ENCODE results near the gene B3GNT3. TPM values are rescaled to one million over a fixed set of nuclear protein-coding genes. Genes with fewer than 3 reads are reported as not detected.

Gene B3GNT3
- total and polyA plus RNA-seq, 9 of the 15 experiments (the other 6 are each of a cell fraction or from before 2014, with no cell fraction given): 0.06 to 0.11 (median 0.07) TPM; not detected in 6

Small RNA genes lying within 50 kb of the gene (small RNA-seq; reads per million reads assigned to genes)
- not detected for gene SNORA68

Other genes with a start within 250 kb of the B3GNT3 start
Only the 7 nearest of the 11 such genes appear.
- 0.24 and 0.27 TPM in 2 replicates for gene UNC13A, start 106.8 kb upstream of the B3GNT3 start, total RNA-seq (2014; rRNA removed)
- 0.18 and 0.19 TPM in 2 replicates for gene UNC13A, start 106.8 kb upstream of the B3GNT3 start, total RNA-seq (2014; rRNA removed; fragmentation: Illumina TruSeq; extraction: Trizol)
- 0.15 and 0.25 TPM in 2 replicates for gene UNC13A, start 106.8 kb upstream of the B3GNT3 start, total RNA-seq (2015; rRNA removed; fragmentation: Illumina TruSeq; extraction: Trizol)
- 0.13 and 0.38 TPM in 2 replicates for gene UNC13A, start 106.8 kb upstream of the B3GNT3 start, total RNA-seq (2021)
- gene UNC13A, start 106.8 kb upstream of the B3GNT3 start, polyA plus RNA-seq (2011; rRNA removed): 0.34 and 1.0 TPM in 2 replicates
- gene UNC13A, start 106.8 kb upstream of the B3GNT3 start, polyA plus RNA-seq (2014; fragmentation: Illumina TruSeq; extraction: Trizol): 0.28 and 0.31 TPM in 2 replicates
- under 1 TPM; 0.03 to 0.04 TPM for gene UNC13A, start 106.8 kb upstream of the B3GNT3 start, polyA plus RNA-seq (2014; fragmentation: Nextera tagmentation; extraction: Ambion mirVana)
- 0.16 and 0.20 TPM in 2 replicates for gene UNC13A, start 106.8 kb upstream of the B3GNT3 start, polyA plus RNA-seq (2014; rRNA removed)
- gene MAP1S, start 75.7 kb upstream of the B3GNT3 start, total RNA-seq (2014; rRNA removed): 23.0 and 36.9 TPM in 2 replicates
- gene MAP1S, start 75.7 kb upstream of the B3GNT3 start, total RNA-seq (2014; rRNA removed; fragmentation: Illumina TruSeq; extraction: Trizol): 3.0 and 5.3 TPM in 2 replicates
- 9.5 and 11.0 TPM in 2 replicates for gene MAP1S, start 75.7 kb upstream of the B3GNT3 start, total RNA-seq (2015; rRNA removed; fragmentation: Illumina TruSeq; extraction: Trizol)
- 79.8 and 81.0 TPM in 2 replicates for gene MAP1S, start 75.7 kb upstream of the B3GNT3 start, total RNA-seq (2021)
- gene MAP1S, start 75.7 kb upstream of the B3GNT3 start, polyA plus RNA-seq (2011; rRNA removed): 5.9 and 18.2 TPM in 2 replicates
- 33.0 and 48.4 TPM in 2 replicates for gene MAP1S, start 75.7 kb upstream of the B3GNT3 start, polyA plus RNA-seq (2014; fragmentation: Illumina TruSeq; extraction: Trizol)
- 1 to 10 TPM; 2.0 to 3.0 TPM for gene MAP1S, start 75.7 kb upstream of the B3GNT3 start, polyA plus RNA-seq (2014; fragmentation: Nextera tagmentation; extraction: Ambion mirVana)
- gene MAP1S, start 75.7 kb upstream of the B3GNT3 start, polyA plus RNA-seq (2014; rRNA removed): 12.2 and 13.9 TPM in 2 replicates
- 25.4 and 33.0 TPM in 2 replicates for gene FCHO1, start 43.7 kb upstream of the B3GNT3 start, total RNA-seq (2014; rRNA removed)
- 9.2 and 14.3 TPM in 2 replicates for gene FCHO1, start 43.7 kb upstream of the B3GNT3 start, total RNA-seq (2014; rRNA removed; fragmentation: Illumina TruSeq; extraction: Trizol)
- 18.1 and 18.3 TPM in 2 replicates for gene FCHO1, start 43.7 kb upstream of the B3GNT3 start, total RNA-seq (2015; rRNA removed; fragmentation: Illumina TruSeq; extraction: Trizol)
- 51.9 and 58.9 TPM in 2 replicates for gene FCHO1, start 43.7 kb upstream of the B3GNT3 start, total RNA-seq (2021)
- 9.3 and 19.3 TPM in 2 replicates for gene FCHO1, start 43.7 kb upstream of the B3GNT3 start, polyA plus RNA-seq (2011; rRNA removed)
- gene FCHO1, start 43.7 kb upstream of the B3GNT3 start, polyA plus RNA-seq (2014; fragmentation: Illumina TruSeq; extraction: Trizol): 24.2 and 32.6 TPM in 2 replicates
- under 1 TPM; 0.21 to 0.67 TPM for gene FCHO1, start 43.7 kb upstream of the B3GNT3 start, polyA plus RNA-seq (2014; fragmentation: Nextera tagmentation; extraction: Ambion mirVana)
- gene FCHO1, start 43.7 kb upstream of the B3GNT3 start, polyA plus RNA-seq (2014; rRNA removed): 26.6 and 28.7 TPM in 2 replicates
- gene INSL3, start 26.4 kb downstream of the B3GNT3 start, total RNA-seq (2014; rRNA removed): not detected in 2 replicates
- not detected in 2 replicates for gene INSL3, start 26.4 kb downstream of the B3GNT3 start, total RNA-seq (2014; rRNA removed; fragmentation: Illumina TruSeq; extraction: Trizol)
- not detected in 2 replicates for gene INSL3, start 26.4 kb downstream of the B3GNT3 start, total RNA-seq (2015; rRNA removed; fragmentation: Illumina TruSeq; extraction: Trizol)
- not detected in 2 replicates for gene INSL3, start 26.4 kb downstream of the B3GNT3 start, total RNA-seq (2021)
- not detected in 2 replicates for gene INSL3, start 26.4 kb downstream of the B3GNT3 start, polyA plus RNA-seq (2011; rRNA removed)
- not detected in 2 replicates for gene INSL3, start 26.4 kb downstream of the B3GNT3 start, polyA plus RNA-seq (2014; fragmentation: Illumina TruSeq; extraction: Trizol)
- not detected for gene INSL3, start 26.4 kb downstream of the B3GNT3 start, polyA plus RNA-seq (2014; fragmentation: Nextera tagmentation; extraction: Ambion mirVana)
- gene INSL3, start 26.4 kb downstream of the B3GNT3 start, polyA plus RNA-seq (2014; rRNA removed): not detected in 2 replicates
- 0.12 and 0.14 TPM in 2 replicates for gene JAK3, start 52.8 kb downstream of the B3GNT3 start, total RNA-seq (2014; rRNA removed)
- gene JAK3, start 52.8 kb downstream of the B3GNT3 start, total RNA-seq (2014; rRNA removed; fragmentation: Illumina TruSeq; extraction: Trizol): not detected in 2 replicates
- gene JAK3, start 52.8 kb downstream of the B3GNT3 start, total RNA-seq (2015; rRNA removed; fragmentation: Illumina TruSeq; extraction: Trizol): 0.04 TPM in 1 of 2 replicates, not detected in the other
- gene JAK3, start 52.8 kb downstream of the B3GNT3 start, total RNA-seq (2021): 0.18 and 0.47 TPM in 2 replicates
- gene JAK3, start 52.8 kb downstream of the B3GNT3 start, polyA plus RNA-seq (2011; rRNA removed): 0.13 and 0.28 TPM in 2 replicates
- 0.04 and 0.14 TPM in 2 replicates for gene JAK3, start 52.8 kb downstream of the B3GNT3 start, polyA plus RNA-seq (2014; fragmentation: Illumina TruSeq; extraction: Trizol)
- under 1 TPM; 0.01 to 0.07 TPM for gene JAK3, start 52.8 kb downstream of the B3GNT3 start, polyA plus RNA-seq (2014; fragmentation: Nextera tagmentation; extraction: Ambion mirVana)
- gene JAK3, start 52.8 kb downstream of the B3GNT3 start, polyA plus RNA-seq (2014; rRNA removed): 0.04 and 0.07 TPM in 2 replicates
- 2,735 and 3,133 TPM in 2 replicates for gene RPL18A, start 64.8 kb downstream of the B3GNT3 start, total RNA-seq (2014; rRNA removed)
- 557 and 626 TPM in 2 replicates for gene RPL18A, start 64.8 kb downstream of the B3GNT3 start, total RNA-seq (2014; rRNA removed; fragmentation: Illumina TruSeq; extraction: Trizol)
- 1,801 and 1,895 TPM in 2 replicates for gene RPL18A, start 64.8 kb downstream of the B3GNT3 start, total RNA-seq (2015; rRNA removed; fragmentation: Illumina TruSeq; extraction: Trizol)
- 2,882 and 3,018 TPM in 2 replicates for gene RPL18A, start 64.8 kb downstream of the B3GNT3 start, total RNA-seq (2021)
- 881 and 1,270 TPM in 2 replicates for gene RPL18A, start 64.8 kb downstream of the B3GNT3 start, polyA plus RNA-seq (2011; rRNA removed)
- 1,947 and 3,139 TPM in 2 replicates for gene RPL18A, start 64.8 kb downstream of the B3GNT3 start, polyA plus RNA-seq (2014; fragmentation: Illumina TruSeq; extraction: Trizol)
- gene RPL18A, start 64.8 kb downstream of the B3GNT3 start, polyA plus RNA-seq (2014; fragmentation: Nextera tagmentation; extraction: Ambion mirVana): 1,000 to 10,000 TPM; 1,130 to 1,273 TPM
- gene RPL18A, start 64.8 kb downstream of the B3GNT3 start, polyA plus RNA-seq (2014; rRNA removed): 2,069 and 2,216 TPM in 2 replicates
- gene SLC5A5, start 76.8 kb downstream of the B3GNT3 start, total RNA-seq (2014; rRNA removed): 0.33 and 0.73 TPM in 2 replicates
- 0.13 and 0.18 TPM in 2 replicates for gene SLC5A5, start 76.8 kb downstream of the B3GNT3 start, total RNA-seq (2014; rRNA removed; fragmentation: Illumina TruSeq; extraction: Trizol)
- gene SLC5A5, start 76.8 kb downstream of the B3GNT3 start, total RNA-seq (2015; rRNA removed; fragmentation: Illumina TruSeq; extraction: Trizol): 0.11 and 0.29 TPM in 2 replicates
- 0.25 and 0.29 TPM in 2 replicates for gene SLC5A5, start 76.8 kb downstream of the B3GNT3 start, total RNA-seq (2021)
- gene SLC5A5, start 76.8 kb downstream of the B3GNT3 start, polyA plus RNA-seq (2011; rRNA removed): 0.05 and 0.20 TPM in 2 replicates
- 0.21 and 0.29 TPM in 2 replicates for gene SLC5A5, start 76.8 kb downstream of the B3GNT3 start, polyA plus RNA-seq (2014; fragmentation: Illumina TruSeq; extraction: Trizol)
- under 1 TPM; 0.10 to 0.23 TPM for gene SLC5A5, start 76.8 kb downstream of the B3GNT3 start, polyA plus RNA-seq (2014; fragmentation: Nextera tagmentation; extraction: Ambion mirVana)
- gene SLC5A5, start 76.8 kb downstream of the B3GNT3 start, polyA plus RNA-seq (2014; rRNA removed): 0.09 and 0.38 TPM in 2 replicates

All from K562 (cell line).